Liver (tissue), 9 donors: ENCODE data around the gene CCRL2. TPM values are rescaled to one million over a fixed set of nuclear protein-coding genes. Genes with fewer than 3 reads are reported as not detected.
"Not testable (repeated sequence)": the region's sequence is repeated elsewhere in the genome, so short reads cannot be mapped to it uniquely, and the experiment has no call there.

Source experiments
- DNase-seq: peaks from one replicate; pipeline ENCODE4 v3.0.0-alpha.2; 2017; ENCODE audit warnings: low spot score
- H3K27ac ChIP-seq, 2 donors: one replicate each; pipeline ENCODE4 v1.7.0; 2013; ENCODE audit warnings: inconsistent platforms in 2 of 2, low read length in 2 of 2, control low read depth in 1 of 2, low read depth in 1 of 2, mild to moderate bottlenecking in 1 of 2
- H3K27me3 ChIP-seq, 4 donors: one replicate each; pipeline versions ENCODE4 v1.6.1 to v1.7.0; 2013; ENCODE audit warnings: low read length in 3 of 4, inconsistent platforms in 1 of 4, mild to moderate bottlenecking in 1 of 4, moderate library complexity in 1 of 4; ENCODE audit not compliant: control insufficient read depth in 4 of 4, insufficient read depth in 4 of 4
- H3K36me3 ChIP-seq, 4 donors: one replicate each; pipeline versions ENCODE4 v1.6.1 to v1.7.0; 2013; ENCODE audit warnings: low read length in 3 of 4, mild to moderate bottlenecking in 3 of 4, low read depth in 1 of 4, moderate library complexity in 1 of 4; ENCODE audit not compliant: control insufficient read depth in 4 of 4, insufficient read depth in 3 of 4
- H3K4me1 ChIP-seq, 4 donors: one replicate each; pipeline versions ENCODE4 v1.6.1 to v1.7.0; 2013; ENCODE audit warnings: low read length in 3 of 4, mild to moderate bottlenecking in 3 of 4, moderate library complexity in 1 of 4; ENCODE audit not compliant: control insufficient read depth in 4 of 4, insufficient read depth in 4 of 4
- H3K4me3 ChIP-seq, 3 donors: one replicate each; pipeline versions ENCODE4 v1.6.1 to v1.7.0; 2013; ENCODE audit warnings: low read length in 3 of 3, control low read depth in 1 of 3, low read depth in 1 of 3, mild to moderate bottlenecking in 1 of 3
- H3K9ac ChIP-seq, 2 donors: one replicate each; pipeline ENCODE4 v1.7.0; 2013; ENCODE audit warnings: low read length in 2 of 2, mild to moderate bottlenecking in 2 of 2, moderate library complexity in 2 of 2, control low read depth in 1 of 2, low read depth in 1 of 2
- H3K9me3 ChIP-seq, 4 donors: one replicate each; pipeline versions ENCODE4 v1.6.1 to v1.7.0; 2013; ENCODE audit warnings: low read length in 3 of 4; ENCODE audit not compliant: control insufficient read depth in 4 of 4
- ATF3 ChIP-seq: IDR thresholded peaks from 2 replicates; pipeline ENCODE4 v1.6.1; 2016; ENCODE audit warnings: antibody characterized with exemption
- CTCF ChIP-seq: fragments of 150-350 bp; IDR thresholded peaks from 2 replicates; pipeline ENCODE4 v1.5.1; 2017; ENCODE audit warnings: improper control_type of control experiment, low read depth, low read length; ENCODE audit not compliant: missing input control
- EGR1 ChIP-seq, 2 donors: IDR thresholded peaks; 2 replicates each; pipeline ENCODE4 v1.6.1; 2016 to 2018; ENCODE audit warnings: antibody characterized with exemption in 2 of 2, low read depth in 2 of 2
- FOXA1 ChIP-seq: IDR thresholded peaks from 2 replicates; pipeline ENCODE4 v1.6.1; 2016; ENCODE audit warnings: antibody characterized with exemption
- FOXA2 ChIP-seq: IDR thresholded peaks from 2 replicates; pipeline ENCODE4 v1.6.1; 2016; ENCODE audit warnings: antibody characterized with exemption
- GABPA ChIP-seq, 2 donors: IDR thresholded peaks in 1 of 2; conservative IDR thresholded peaks in 1 of 2; 2 replicates each; pipeline ENCODE4 v1.6.1; 2016; ENCODE audit warnings: antibody characterized with exemption in 2 of 2, mild to moderate bottlenecking in 1 of 2, moderate library complexity in 1 of 2
- HNF4A ChIP-seq, 2 donors: conservative IDR thresholded peaks; 2 replicates each; pipeline ENCODE4 v1.6.1; 2016; ENCODE audit warnings: antibody characterized with exemption in 2 of 2, mild to moderate bottlenecking in 2 of 2
- HNF4G ChIP-seq: IDR thresholded peaks from 2 replicates; pipeline ENCODE4 v1.6.1; 2016; ENCODE audit warnings: antibody characterized with exemption
- MAX ChIP-seq: IDR thresholded peaks from 2 replicates; pipeline ENCODE4 v1.6.1; 2016; ENCODE audit warnings: antibody characterized with exemption
- NR2F2 ChIP-seq: IDR thresholded peaks from 2 replicates; pipeline ENCODE4 v1.6.1; 2016; ENCODE audit warnings: antibody characterized with exemption
- RAD21 ChIP-seq, 2 donors: IDR thresholded peaks; 2 replicates each; pipeline ENCODE4 v1.6.1; 2016; ENCODE audit warnings: antibody characterized with exemption in 2 of 2, mild to moderate bottlenecking in 2 of 2
- REST ChIP-seq: IDR thresholded peaks from 2 replicates; pipeline ENCODE4 v1.6.1; 2016; ENCODE audit warnings: antibody characterized with exemption, mild to moderate bottlenecking
- RXRA ChIP-seq, 2 donors: IDR thresholded peaks; 2 replicates each; pipeline ENCODE4 v1.6.1; 2017 to 2018; ENCODE audit warnings: antibody characterized with exemption in 2 of 2, mild to moderate bottlenecking in 1 of 2
- SP1 ChIP-seq: IDR thresholded peaks from 2 replicates; pipeline ENCODE4 v1.6.1; 2018; ENCODE audit warnings: antibody characterized with exemption, mild to moderate bottlenecking
- TAF1 ChIP-seq: conservative IDR thresholded peaks from 2 replicates; pipeline ENCODE4 v1.6.1; 2016; ENCODE audit warnings: antibody characterized with exemption, mild to moderate bottlenecking
- YY1 ChIP-seq: IDR thresholded peaks from 2 replicates; pipeline ENCODE4 v1.6.1; 2016; ENCODE audit warnings: antibody characterized with exemption, mild to moderate bottlenecking
- ZBTB33 ChIP-seq: IDR thresholded peaks from 2 replicates; pipeline ENCODE4 v1.6.1; 2016; ENCODE audit warnings: antibody characterized with exemption
- WGBS: extraction: QIAGEN DNeasy Blood & Tissue Kit; methylation state at CpG from one replicate; pipeline ENCODE4 v1.1.7; 2013; 5-methylcytosine and 5-hydroxymethylcytosine counted together
- polyA plus RNA-seq, 2 donors: library from polyadenylated mRNA; stranded (reverse) in 1 of 2; unstranded in 1 of 2; fragments of 200-250 nt in 1 of 2; fragments of >200 nt in 1 of 2; fragmentation: Nextera tagmentation in 1 of 2; extraction: Ambion mirVana in 1 of 2; gene quantifications; one replicate each; pipeline versions ENCODE4 v1.2.1 to v1.2.3, GENCODE V29; 2013 to 2015
- total RNA-seq, 2 donors: library from RNA; depleted of rRNA; stranded (reverse); fragments of >200 nt; gene quantifications; one replicate each; pipeline ENCODE4 v1.2.3, GENCODE V29; 2014
- donor health status: healthy.
- donor health status: healthy.
- donor health status: healthy.
- donor health status: healthy.
- donor health status: healthy.

The CCRL2 gene
- total and polyA plus RNA-seq, 4 donors, result 0.51 to 9.0 (median 0.81) TPM

GRCh38 chr3:46426476-46426875, 19.4 kb downstream of the CCRL2 start:
- WGBS, result 68% methylated on average over 4 of the region's 4 CpGs
- not testable (repeated sequence) for H3K27ac ChIP-seq, H3K4me3 ChIP-seq, H3K9me3 ChIP-seq, H3K9ac ChIP-seq, H3K36me3 ChIP-seq, H3K4me1 ChIP-seq, DNase-seq, H3K27me3 ChIP-seq

- peak; percentile 9 for TF ChIP-seq CTCF
- not testable (repeated sequence) for H3K4me1 ChIP-seq, H3K36me3 ChIP-seq, H3K9ac ChIP-seq, DNase-seq, H3K4me3 ChIP-seq, H3K27me3 ChIP-seq, H3K27ac ChIP-seq, H3K9me3 ChIP-seq
- 80% methylated on average over 8 of the region's 8 CpGs for WGBS
Measured at GRCh38 chr3:46427404-46427803, 20.3 kb downstream of the CCRL2 start.

GRCh38 chr3:46427916-46428833, 21.1 kb downstream of the CCRL2 start:
- H3K27ac ChIP-seq, result no peak overlapping the region
- no peaks in the 10 kb centered on the region for H3K36me3 ChIP-seq
- H3K27me3 ChIP-seq, result no peaks in the 10 kb centered on the region
- DNase-seq, result no peak
- no peak overlapping the region for H3K4me3 ChIP-seq
- H3K4me1 ChIP-seq, result peaks cover 0 to 10% (median 8%) of the 10 kb centered on the region in 4 donors
- H3K9ac ChIP-seq, result no peak overlapping the region
- no peaks in the 10 kb centered on the region for H3K9me3 ChIP-seq
- WGBS, result 60% methylated on average over 10 of the region's 10 CpGs
- TF ChIP-seq NR2F2 (no peak), ZBTB33 (no peak), CTCF (peak; percentile 3), REST (no peak), TAF1 (no peak), EGR1 (IDR thresholded peaks at IDR 0.05; ENCODE audit: low read depth in 2 of 2) (no peak), GABPA (IDR thresholded peaks at IDR 0.05 in 1 of 2, conservative IDR thresholded peaks at IDR 0.05 in 1 of 2) (no peak), HNF4A (conservative IDR thresholded peaks at IDR 0.05) (peak; percentile 2 to 67), SP1 (peak; percentile 31), FOXA1 (no peak), FOXA2 (no peak), YY1 (no peak), RXRA (IDR thresholded peaks at IDR 0.05) (no peak), HNF4G (no peak), RAD21 (IDR thresholded peaks at IDR 0.05) (peak in 1 of 2 donors; percentile 5), ATF3 (no peak), MAX (no peak)
